Posterior vena cava (tissue), 2 donors: ENCODE measurements around the gene ATG4B. TPM values are rescaled to one million over a fixed set of nuclear protein-coding genes. Genes with fewer than 3 reads are reported as not detected.

Experiments
- DNase-seq: peaks from one replicate; pipeline ENCODE4 v3.0.0-alpha.2; 2020; ENCODE audit warnings: low spot score
- intact Hi-C, 2 donors: fragments of 100-400 bp; cut with DNase I; formaldehyde crosslinking; loops; one replicate each; pipeline versions ENCODE4 v1.14.1 to v1.14.2; 2022 to 2023
- total RNA-seq, 2 donors: library from RNA; stranded (reverse); fragmentation: NEBNext Ultra II Directional; extraction: Animal tissue kit (Norgen Biotek cat#: 25700); gene quantifications; one replicate each; pipeline ENCODE4 v1.2.1, GENCODE V29; 2021
- donor health status: DM: yes; HTN: yes; CAD: no.
- donor health status: DM: yes; HTN: yes; CAD: no.

Gene ATG4B
- total RNA-seq, 2 donors from 2014 or later: 43.7 to 52.1 TPM

DNA sequence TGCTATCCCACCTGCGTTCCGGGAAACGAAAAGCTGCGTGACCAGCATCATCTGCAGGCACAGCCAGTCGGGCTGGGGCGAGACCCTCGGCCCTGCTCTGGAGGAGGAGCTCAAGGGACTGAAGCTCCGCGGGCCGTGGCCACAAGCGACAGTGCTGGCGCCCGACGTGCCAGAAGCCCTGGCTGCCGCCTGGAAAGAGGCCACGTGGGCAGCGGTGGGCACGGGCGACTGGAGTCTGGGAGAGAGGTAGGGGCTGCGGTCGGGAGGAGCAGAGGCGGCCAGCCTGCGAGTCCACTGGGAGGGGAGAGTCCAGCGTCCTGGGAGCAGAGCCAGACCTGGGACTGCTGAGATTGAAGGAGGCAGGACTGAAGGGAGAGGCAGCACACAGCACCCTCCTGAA lies 39.9 kb downstream of the ATG4B start:
- intact Hi-C loops: no loop called here
- no peak for DNase-seq

GRCh38 chr2:241678307-241678706 lies 40.8 kb downstream of the ATG4B start:
- no peak for DNase-seq
- intact Hi-C loops: no loop called here

GRCh38 chr2:241678784-241679540 lies 41.5 kb downstream of the ATG4B start:
- DNase-seq: no peak
- intact Hi-C loops: no loop called here

DNA sequence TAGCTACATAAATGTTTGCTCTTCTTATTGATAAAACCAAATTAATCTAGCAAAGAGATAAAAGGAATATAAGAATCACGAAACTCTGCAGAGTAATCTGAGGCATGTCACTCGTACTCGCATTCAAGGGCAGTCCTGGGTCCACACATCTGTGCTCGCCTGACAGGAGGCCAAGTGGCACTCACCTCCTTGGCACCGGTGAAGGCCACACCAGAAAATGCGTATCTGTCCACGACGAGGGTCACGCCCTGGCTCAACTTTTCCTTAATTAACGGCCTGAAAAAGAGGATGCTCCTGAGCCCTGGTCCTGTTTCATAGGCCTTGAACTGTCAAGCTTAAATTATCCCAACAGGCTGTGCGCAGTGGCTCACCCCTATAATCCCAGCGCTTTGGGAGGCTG lies 42.6 kb downstream of the ATG4B start:
- no peak for DNase-seq
- intact Hi-C loops: no loop called here

DNA sequence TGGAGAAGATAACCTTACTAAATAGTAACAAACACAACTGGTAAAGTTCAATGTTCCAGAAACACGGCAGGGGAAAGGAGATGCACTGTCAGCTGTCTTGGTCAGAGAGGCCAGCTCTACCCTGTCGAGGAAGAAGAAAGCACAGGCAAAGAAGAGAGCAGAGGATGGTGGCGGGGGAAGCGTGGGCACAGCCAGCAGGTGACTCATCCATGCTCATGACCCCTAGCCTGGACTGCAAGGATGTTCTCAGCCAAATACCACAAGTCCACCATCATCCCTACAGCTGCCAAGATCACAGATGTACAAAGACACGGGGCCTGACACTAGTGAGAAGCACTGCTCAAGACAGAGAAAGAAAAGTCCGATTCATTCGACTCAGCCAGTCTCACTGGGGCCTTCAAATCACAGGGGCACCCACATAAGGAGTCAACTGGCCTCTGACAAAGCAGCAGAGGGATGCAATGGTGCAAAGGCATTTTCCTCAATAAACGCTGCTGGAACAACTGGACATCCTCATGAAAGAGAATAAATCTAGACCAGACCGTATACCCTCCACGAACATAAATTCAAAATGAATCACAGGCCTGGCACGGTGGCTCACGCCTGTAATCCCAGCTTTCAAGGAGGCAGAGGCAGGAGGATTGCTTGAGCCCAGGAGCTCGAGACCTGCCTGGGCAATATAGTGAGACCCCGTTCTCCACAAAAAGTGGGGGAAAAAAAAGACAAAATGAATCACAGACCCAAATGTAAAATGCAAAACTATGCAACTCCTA lies 43.5 kb downstream of the ATG4B start:
- no peak for DNase-seq
- intact Hi-C loops: no loop called here

DNA sequence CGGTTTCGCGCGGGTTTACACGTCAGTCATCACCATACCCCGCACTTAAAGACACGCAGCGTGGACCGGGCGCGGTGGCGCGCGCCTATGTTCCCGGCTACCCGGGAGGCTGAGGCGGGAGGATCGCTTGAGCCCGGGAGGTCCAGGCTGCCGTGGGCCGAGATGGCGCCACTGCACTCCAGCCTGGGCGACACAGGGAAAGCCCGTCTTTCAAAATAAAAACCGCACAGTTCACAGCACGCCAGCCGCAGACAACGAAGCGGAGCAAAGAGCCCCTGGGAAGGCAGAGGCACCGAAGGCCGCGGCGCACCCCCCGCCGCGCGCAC lies 48.8 kb downstream of the ATG4B start:
- intact Hi-C loops: no loop called here
- DNase-seq: no peak

GRCh38 chr2:241686650-241687425 lies 49.3 kb downstream of the ATG4B start, which contains the start of gene DTYMK:
Gene DTYMK, minus strand, starts transcription at chr2:241686815. Its CDS starts 32 bp downstream, at chr2:241686783.
- intact Hi-C loops: no loop called here
- DNase-seq: peak; percentile 99

- DNase-seq: no peak
- intact Hi-C loops: no loop called here
Observed at GRCh38 chr2:241689306-241689705, 51.8 kb downstream of the ATG4B start.

DNA sequence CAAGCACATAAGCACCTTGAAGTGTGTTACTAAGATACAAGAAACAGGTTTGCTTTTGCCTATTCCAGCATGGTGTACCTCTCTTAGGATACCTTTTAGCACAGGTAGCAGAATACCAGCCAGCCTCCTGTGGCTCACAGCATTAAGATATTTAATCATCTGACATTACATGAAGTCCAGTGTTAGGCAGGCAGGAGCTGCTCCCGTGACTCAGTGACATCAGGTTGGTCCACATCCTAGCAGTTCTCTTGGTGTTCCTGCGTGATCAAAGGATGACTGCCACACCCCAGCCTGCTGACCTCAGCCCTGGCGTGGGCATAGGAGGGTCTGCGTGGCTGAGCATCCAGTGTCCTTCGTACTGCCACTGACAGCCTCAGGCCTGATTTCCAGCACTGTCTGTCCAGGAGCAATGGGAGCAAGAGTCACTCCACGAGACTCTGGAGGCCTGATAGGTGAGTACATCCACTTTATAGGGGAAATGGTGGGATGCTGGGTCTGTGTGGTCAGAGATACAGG lies 52.8 kb downstream of the ATG4B start:
- intact Hi-C loops: no loop called here
- no peak for DNase-seq

DNA sequence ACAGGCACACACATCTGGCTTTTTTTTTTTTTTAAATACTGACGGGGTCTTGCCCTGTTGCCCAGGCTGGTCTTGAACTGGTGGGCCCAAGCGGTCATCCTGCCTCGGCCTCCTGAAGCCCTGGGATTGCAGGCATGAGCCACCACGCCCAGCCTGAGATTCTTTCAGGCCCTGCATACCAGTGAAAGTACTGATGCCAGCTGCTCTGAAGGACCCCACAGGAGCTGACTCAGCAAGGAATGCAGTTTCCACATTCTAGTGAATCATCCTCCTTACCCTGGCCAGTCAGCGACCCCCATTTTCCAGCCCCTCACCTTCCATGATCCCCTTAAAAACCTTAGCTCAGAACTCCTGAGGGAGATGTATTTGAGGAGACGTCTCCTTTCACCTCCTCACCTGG lies 55.0 kb downstream of the ATG4B start:
- intact Hi-C loops: no loop called here

GRCh38 chr2:241695651-241696050 lies 58.2 kb downstream of the ATG4B start:
- intact Hi-C loops: no loop called here
- DNase-seq: no peak

More for the DNA sequence above, 55.0 kb downstream of the ATG4B start:
- DNase-seq: no peak

- intact Hi-C loops: no loop called here
- no peak for DNase-seq
Observed at GRCh38 chr2:241701149-241701398, 63.6 kb downstream of the ATG4B start.

DNA sequence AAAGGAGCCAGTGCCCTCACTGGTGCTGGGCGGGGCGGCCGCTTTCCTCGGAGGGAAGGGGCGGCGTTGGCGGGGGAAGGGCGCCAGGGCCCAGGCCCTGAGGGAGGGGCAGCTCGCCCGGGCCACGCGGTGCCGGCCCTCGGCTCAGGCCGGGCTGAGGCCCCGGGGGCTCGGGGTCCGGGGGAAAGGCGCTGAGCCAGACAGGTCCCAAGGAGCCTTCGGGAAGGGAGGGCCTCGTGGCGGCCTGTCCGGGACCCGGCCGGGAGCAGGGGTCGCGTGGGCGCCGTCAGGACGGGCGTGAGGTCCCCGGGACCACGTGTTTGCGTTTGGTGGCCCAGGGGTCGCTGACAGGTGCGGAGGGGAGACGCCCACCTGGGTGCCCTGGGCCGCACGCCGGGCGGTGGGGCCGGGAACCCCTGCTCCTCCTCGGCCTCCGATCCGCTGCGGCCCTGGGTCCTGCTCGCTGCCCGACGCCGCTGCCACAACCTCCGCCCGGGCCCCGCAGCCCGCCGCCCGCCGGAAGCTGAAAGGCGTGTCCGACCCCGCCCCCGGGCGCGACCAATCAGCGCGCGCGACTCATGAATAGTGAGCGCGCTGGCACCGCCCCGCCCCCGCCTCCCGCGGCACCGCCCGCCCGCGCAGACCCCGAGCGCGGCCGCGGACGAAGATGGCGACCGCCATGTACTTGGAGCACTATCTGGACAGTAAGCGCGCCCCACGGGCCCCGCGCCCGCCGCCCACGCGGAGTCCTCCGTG lies 64.1 kb downstream of the ATG4B start, which contains the start of gene ING5:
Gene ING5, plus strand, starts transcription at position 641 of the 756 bp plus-strand sequence. Its CDS starts 27 bp downstream, at position 668.
- intact Hi-C loops: no loop called here
- peak; percentile 99 for DNase-seq

DNA sequence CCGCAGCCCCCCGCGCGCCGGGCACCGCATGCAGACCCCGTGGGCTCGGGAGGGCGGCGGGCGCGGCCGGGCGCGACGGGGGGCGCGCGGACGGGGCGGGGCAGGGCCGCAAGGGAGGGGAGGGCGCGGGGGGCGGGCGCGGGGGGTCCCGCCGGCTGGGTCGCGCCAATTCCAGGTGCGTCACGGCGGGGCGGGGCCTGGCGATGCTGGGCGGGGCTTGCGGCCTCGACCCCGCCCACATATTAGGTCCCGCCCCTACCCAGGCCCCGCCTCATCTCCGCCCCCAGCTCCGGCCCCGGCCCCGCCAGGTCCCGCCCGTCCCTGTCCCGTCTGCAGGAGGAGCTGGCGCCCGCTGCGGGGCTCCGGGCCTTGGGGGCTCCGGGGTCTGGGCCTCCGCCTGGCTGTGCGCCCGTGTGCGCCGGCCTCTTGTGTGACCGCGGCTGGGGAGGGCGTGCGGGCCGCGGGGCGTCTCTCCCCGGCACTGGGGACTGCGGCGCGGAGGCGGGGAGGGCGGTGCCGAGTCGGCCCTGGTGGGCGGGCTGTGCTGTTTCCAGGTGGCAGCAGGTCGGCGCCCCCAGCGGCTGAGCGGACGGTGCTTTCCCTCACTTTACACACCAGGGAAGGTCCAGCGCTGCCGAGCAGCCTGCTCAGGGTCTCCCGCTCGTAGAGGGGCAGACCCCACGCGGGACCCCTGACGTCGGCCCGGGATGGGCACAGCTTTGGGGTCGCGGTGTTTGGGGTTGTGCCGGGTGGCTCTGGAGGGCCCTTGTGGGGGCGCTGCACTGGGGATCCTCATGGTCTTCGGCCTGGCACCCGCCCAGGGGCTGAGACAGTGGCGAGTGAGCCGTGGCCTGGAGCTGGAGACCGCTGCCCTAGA lies 64.9 kb downstream of the ATG4B start:
- intact Hi-C loops: no loop called here
- DNase-seq: peak; percentile 96

- intact Hi-C loops: no loop called here
- DNase-seq: no peak
Observed at GRCh38 chr2:241703032-241703604, 65.6 kb downstream of the ATG4B start.

DNA sequence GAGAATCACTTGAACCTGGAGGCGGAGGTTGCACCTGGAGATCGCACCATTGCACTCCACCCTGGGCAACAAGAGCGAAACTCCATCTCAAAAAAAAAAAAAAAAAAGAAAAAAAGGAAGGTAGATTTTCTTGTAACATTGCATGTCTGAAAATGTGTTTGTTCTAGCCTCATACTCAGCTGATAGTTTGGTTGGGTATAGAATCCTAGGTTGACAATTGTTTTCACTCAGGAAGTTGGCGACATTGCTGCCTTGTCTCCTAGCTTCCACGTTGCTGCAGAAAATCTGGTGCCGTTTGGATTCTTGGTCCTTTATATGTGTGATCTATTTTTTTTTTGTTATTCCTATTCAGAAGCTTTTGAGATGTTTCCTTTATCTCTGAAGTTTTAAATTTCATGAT lies 69.0 kb downstream of the ATG4B start:
- no peak for DNase-seq
- intact Hi-C loops: no loop called here

GRCh38 chr2:241708879-241709278 lies 71.4 kb downstream of the ATG4B start:
- intact Hi-C loops: no loop called here
- no peak for DNase-seq

- DNase-seq: no peak
- intact Hi-C loops: no loop called here
Observed at GRCh38 chr2:241719093-241719492, 81.6 kb downstream of the ATG4B start.
